Gastroesophageal sphincter (tissue), 3 donors: ENCODE measurements around the gene LRP1B.

Experiments
- EP300 ChIP-seq: sonication (generic); formaldehyde crosslinking; IDR thresholded peaks from one replicate; pipeline ENCODE4 v1.6.1; 2017; ENCODE audit warnings: antibody characterized with exemption, mild to moderate bottlenecking
- POLR2A ChIP-seq, 2 donors: fragments of 450-650 bp; IDR thresholded peaks; one replicate each; pipeline ENCODE4 v1.6.1; 2017; ENCODE audit warnings: antibody characterized with exemption in 2 of 2, mild to moderate bottlenecking in 2 of 2, moderate library complexity in 1 of 2
- TF ChIP-seq, protein P1 (sequence below), 4 experiments: fragments of 200-600 bp in 2 of 4; fragments of 450-650 bp in 2 of 4; sonication (generic) in 1 of 4; IDR thresholded peaks; one replicate each; pipeline ENCODE4 v1.5.1; 2017 to 2019; ENCODE audit warnings: antibody characterized with exemption in 4 of 4, mild to moderate bottlenecking in 2 of 4, moderate library complexity in 2 of 4

DNA sequence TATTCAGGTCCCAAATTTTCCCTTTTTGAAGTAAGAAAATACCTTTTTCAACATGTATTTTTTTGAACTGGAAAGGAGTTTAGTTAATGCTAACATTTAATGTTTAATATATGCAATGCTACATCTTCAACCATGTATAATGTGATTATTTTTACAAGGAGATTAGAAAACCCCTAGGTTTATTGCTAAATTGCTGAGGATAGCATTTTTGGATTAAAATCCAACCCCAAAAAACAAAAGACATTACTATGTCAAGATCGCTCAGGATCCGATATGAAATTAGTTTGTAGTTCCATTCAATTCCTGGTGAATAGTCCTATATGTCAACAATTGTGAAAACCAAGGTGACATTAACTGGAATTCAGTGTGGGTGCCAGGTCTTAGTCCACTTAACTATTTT is 35.2 kb downstream of the LRP1B start:
- TF ChIP-seq, protein P1, sequence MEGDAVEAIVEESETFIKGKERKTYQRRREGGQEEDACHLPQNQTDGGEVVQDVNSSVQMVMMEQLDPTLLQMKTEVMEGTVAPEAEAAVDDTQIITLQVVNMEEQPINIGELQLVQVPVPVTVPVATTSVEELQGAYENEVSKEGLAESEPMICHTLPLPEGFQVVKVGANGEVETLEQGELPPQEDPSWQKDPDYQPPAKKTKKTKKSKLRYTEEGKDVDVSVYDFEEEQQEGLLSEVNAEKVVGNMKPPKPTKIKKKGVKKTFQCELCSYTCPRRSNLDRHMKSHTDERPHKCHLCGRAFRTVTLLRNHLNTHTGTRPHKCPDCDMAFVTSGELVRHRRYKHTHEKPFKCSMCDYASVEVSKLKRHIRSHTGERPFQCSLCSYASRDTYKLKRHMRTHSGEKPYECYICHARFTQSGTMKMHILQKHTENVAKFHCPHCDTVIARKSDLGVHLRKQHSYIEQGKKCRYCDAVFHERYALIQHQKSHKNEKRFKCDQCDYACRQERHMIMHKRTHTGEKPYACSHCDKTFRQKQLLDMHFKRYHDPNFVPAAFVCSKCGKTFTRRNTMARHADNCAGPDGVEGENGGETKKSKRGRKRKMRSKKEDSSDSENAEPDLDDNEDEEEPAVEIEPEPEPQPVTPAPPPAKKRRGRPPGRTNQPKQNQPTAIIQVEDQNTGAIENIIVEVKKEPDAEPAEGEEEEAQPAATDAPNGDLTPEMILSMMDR (IDR thresholded peaks at IDR 0.05) = no peak
- no peak for TF ChIP-seq POLR2A (IDR thresholded peaks at IDR 0.05)
- TF ChIP-seq EP300 = no peak
